GF-D8 (cell line): ENCODE measurements around the gene TUT4.
A peak's percentile ranks its signal among the peaks of the same experiment; 100 is the strongest.

Experiments used
- DNase-seq: peaks from one replicate; lab custom pipeline; 2025; lab: John Stamatoyannopoulos, UW

Gene TUT4

DNA sequence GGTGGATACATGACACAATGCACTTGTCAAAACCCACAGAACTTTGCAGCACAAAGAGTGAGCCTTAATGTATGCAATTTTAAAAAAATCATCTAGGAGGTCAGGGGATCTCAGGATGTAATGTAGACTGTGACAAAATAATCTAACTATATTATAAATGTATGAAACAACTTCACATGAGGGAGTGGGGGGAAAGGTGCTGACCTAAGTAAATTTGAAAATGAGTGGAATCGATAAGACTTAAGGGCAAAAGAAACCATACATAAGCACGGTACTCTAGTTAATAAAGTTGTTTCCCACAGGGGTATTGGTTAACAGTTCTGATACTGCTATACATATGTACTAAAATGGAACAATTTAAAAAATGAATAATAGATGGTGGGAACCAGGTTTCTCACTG lies 83.8 kb downstream of the TUT4 start:
- DNase-seq, result no peak

DNA sequence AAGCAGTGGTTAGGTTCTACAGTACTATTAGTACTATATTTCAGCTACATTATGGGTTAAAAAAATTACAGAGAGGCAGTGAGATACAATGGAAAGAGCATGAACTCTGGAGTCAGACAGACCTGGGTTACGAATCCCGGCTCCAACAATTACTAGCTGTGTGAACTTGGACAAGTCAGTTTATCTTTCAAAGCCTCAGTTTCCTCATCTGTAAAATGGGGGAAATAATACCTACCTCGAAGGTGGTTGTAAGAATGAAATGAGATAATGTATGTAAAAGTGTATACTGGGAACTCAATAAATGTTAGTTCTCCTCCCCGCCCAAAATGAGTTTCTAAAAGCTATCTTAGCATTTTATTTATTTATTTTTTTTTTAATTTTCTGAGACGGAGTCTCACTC lies 89.0 kb downstream of the TUT4 start:
- no peak for DNase-seq

DNA sequence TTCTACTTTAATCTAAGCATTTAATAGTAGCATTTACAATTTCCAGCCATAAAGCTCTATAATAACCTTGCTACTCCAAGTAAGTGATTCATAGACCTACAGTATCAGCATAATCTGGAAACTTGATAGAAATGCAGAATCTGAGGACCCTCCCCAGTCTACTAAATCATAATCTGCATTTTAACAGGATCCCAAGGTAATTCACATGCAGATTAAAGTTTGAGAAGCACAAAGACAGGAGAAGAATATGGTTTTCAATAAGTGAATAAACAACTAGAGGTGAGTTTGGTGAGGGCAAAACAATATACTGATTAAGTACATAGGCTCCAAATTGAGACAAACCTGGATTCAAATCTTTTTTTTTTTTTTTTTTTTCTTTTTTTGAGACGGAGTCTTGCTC lies 91.1 kb downstream of the TUT4 start:
- no peak for DNase-seq

DNA sequence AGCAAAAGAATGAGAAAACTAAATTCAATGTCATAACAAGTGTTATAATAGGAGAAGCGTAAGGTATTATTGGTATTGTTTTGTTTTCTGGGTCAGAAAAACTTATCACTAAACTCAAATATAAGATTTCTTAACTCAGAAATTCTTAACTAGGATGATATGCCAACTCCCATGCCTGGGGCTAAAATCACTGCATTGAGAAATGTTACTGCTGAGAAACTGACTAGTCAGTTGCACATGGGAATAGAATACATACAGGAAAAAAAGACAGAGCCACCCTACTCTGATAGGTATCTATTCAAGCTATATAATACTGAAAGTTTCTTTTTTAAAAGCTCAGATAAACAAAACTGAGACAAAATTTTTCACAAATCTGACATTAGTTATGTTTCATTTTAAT lies 92.2 kb downstream of the TUT4 start:
- DNase-seq, result no peak

DNA sequence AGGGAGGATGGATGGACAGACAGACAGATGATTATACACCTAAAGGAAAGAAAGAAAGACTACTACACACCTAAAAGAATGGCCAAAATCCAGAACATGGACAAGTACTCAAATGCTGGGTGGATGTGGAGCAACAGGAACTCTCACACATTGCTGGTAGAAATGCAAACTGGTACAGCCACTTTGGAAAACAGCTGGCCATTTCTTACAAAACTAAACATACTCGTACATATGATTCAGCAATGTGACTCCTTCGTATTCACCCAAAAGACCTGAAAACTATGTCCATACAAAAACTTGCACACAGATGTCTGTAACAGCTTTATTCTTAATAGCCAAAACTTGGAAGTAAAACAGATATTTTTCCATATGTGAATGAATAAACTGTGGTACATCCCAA lies 97.2 kb downstream of the TUT4 start:
- no peak for DNase-seq

DNA sequence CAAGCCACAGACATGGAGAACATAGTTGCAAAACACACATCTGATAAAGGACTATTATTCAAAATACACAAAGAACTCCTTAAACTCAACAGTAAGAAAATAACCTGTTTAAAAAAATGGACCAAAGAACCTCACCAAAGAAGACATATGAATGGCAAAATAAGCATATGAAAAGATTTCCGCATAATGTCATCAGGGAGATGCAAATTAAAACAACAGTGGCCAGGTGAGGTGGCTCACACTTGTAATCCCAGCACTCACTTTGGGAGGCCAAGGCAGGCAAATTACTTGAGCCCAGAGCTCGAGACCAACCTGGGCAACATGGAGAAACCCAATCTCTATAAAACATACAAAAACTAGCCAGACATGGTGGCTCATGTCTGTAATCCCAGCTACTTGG lies 98.1 kb downstream of the TUT4 start:
- DNase-seq, result no peak

DNA sequence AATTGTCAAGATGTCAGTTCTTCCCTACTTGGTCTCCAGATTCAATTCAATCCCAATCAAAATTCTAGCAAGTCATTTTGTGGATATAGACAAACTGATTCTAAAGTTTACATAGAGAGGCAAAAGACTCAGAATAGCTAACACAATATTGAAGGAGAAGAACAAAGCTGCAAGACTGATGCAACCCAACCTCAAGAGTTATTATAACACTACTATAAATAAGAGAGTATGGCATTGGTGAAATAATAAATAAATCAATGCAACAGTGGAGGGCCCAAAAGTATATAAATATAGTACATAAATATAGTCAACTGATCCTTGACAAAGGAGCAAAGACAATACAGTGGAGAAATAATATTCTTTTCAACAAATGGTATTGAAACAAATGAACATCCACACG lies 98.8 kb downstream of the TUT4 start:
- DNase-seq, result no peak

DNA sequence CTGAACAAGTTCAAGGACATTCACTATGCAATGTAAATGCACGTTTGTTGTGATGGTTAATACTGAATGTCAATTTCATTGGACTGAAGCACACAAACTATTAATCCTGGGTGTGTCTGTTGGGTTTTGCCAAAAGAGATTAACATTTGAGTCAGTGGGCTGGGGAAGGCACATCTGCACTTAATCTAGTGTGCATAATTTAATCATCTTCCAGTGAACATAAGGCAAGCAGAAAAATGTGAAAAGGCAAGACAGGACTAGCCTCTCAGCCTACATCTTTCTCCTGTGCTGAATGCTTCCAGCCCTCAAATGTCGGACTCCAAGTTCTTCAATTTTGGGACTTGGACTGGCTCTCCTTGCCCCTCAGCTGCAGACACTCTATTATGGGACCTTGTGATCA lies 108.4 kb downstream of the TUT4 start:
- no peak for DNase-seq

DNA sequence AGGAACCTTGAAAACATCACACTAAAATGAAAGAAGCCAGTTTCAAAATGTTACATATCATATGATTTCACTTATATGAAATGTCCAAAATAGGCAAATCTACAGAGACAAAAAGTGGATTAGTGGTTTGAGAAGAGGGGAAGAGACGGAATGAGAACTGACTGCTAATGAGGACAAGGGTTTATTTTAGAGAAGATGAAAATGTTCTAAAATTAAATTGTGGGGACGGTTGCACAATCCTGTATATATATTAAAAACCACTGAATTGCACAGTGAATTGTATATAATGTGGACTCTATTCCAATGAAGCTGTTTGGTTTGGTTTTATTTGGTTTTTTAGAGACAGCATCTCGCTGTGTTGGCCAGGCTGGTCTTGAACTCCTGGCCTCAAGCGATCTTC lies 112.9 kb downstream of the TUT4 start:
- DNase-seq, result no peak

DNA sequence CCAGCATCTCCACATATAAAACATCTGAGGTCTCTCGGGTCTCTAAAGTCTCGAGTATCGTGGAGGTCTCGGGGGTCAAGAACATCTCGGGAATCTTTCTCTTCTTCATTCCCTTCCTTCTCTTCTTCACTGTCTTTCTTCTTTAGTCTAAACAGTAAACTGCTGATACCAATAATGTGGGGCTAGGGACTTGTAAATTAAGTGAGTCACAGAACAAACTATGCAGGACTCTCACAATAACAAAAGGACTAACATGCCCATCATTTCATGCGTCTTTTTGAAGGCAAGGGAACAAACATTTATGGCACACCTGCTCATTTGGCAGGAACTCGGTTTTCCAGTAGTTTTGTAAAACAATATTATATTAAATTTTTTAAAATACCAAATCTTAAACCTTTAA lies 116.1 kb downstream of the TUT4 start:
- no peak for DNase-seq

DNA sequence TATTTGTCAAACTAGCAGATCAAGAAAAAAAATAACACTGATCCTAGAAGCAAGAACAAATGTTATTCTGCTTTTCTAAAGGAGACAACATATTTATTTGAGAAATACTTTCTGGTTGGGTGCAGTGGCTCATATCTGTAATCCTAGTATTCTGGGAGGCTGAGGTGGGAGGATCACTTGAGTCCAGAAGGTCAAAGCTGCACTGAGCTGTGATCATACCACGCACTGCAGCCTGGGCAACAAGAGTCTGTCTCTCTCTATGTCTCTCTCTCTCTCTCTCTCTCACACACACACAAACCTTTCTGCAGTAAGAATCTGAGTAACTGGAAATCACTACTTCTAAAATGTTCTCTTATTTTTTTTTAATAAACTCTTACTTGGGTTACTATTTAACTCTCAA lies 117.2 kb downstream of the TUT4 start:
- no peak for DNase-seq

DNA sequence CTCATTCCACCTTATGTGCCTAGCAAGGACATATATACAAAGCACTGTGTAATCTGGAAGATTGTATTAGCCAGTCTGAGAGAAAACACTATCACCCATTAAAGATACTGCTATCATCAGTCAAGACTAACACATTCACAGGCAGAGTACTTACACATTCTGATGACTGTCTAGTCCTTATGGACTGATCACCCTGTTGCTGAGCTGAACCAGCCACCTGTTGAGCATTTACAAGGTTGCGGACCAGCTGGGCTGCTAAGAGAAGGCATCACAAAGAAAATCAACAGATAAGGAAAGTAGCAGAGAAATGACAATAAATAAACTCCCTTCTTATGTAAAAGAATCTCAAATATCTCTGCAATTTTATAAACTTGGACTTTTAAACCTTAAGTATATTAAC lies 117.7 kb downstream of the TUT4 start:
- no peak for DNase-seq

DNA sequence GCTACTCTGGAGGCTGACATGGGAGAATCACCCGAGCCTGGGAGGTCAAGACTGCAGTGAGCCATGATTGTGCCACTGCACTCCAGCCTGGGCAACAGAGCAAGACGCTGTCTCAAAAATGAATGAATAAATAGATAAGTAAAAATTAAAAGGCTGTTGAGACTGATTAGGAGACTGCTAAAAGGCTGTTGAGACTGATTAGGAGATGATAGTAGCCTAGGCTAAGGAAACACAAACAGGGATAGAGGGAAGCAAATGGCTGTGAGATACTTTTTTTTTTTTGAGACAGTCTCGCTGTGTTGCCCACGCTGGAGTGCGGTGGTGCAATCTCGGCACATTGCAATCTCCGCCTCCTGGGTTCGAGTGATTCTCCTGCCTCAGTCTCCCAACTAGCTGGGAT lies 120.1 kb downstream of the TUT4 start:
- DNase-seq, result no peak

DNA sequence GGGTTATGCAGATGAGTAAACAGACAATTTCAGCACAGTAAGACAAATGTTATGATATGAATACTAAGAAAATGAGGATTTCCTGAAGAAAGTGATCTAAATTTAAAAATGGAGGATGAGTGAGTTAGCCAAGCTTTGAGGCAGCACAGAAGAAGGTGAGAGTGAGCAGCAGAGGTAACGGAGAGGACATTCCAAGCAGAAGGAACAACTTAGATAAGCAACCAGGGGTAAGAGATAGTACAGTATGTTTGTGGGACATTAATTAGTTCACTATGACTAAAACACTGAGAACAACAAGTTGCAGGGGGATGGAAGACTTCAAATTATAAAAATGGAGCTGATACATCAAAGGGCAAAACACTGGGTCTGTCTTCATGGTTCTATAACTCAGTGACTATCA lies 125.7 kb downstream of the TUT4 start:
- DNase-seq, result no peak

DNA sequence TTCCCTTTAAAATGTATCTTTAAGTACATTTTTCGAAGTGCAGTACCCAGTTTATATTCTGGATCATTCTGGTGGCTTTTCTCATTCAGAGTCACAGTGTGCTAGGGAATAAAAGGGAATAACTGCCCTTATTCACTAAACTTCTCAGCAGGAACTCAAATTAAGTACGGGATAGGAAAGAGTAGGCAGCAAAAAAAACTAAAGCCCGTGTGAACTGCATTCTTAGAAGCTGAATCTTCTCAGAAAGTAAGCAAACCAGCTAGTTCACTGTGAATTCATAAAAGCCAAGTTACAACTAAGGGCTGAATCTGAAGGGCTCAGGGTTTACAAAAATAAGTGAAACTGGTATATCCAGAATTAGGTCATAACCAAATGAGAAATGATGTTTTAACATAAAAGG lies 126.5 kb downstream of the TUT4 start:
- DNase-seq, result no peak

DNA sequence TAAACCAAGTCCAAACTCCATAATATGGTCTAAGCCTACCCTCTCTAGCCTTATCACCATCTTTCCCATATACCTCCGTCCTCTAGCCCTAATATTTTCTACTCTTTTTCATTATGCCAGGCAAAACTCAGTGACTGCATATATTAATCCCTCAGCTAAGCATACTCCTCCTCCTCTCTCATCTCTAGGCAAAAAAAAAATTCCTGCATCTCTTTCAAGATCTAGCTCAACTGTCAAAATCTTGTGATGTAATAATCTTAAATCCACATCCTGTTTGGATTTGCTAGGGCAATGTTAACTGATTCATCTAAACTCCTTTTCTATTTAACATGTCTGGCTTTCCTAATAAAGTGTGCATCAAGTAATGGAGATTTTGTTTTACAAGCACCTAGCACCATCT lies 128.1 kb downstream of the TUT4 start:
- peak; percentile 43 for DNase-seq

DNA sequence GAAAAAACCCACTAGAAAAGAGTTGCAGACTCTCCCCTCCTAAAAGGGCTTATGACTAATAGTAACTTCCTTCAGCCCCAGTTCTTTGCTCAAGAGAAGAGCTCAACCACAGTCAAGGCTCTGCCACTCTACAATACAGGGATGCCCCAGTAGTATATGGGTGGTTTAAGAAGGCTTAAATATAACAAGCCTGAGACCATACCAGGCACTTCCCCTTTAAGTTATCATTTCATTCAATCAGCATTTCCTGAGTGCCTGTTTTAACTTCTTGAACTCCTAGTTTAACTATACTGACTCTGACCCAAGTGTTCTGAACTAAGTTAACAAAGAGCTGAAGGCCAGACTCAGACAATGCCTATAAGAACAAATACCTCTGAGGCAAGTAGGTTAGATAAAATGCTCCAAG lies 128.7 kb downstream of the TUT4 start:
- peak; percentile 84 for DNase-seq

DNA sequence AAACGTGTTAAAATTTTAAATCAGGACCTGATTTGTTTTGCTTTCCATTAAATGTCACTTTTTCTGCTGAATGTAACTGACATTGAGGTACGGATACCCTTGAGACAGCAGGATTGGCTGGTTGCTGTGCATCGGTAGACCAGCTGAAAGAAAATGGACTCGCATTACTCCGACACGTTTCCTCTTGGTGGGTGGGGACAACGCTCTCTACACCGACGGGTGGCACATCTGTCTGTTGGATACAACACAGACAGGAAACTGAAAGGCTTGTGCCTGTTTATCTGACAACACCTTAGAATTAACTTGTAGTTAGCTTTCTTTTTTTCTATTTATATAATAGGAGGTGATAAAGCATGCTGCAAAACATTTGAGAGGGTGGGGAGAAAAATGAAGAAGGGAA lies 129.1 kb downstream of the TUT4 start:
- peak; percentile 14 for DNase-seq

DNA sequence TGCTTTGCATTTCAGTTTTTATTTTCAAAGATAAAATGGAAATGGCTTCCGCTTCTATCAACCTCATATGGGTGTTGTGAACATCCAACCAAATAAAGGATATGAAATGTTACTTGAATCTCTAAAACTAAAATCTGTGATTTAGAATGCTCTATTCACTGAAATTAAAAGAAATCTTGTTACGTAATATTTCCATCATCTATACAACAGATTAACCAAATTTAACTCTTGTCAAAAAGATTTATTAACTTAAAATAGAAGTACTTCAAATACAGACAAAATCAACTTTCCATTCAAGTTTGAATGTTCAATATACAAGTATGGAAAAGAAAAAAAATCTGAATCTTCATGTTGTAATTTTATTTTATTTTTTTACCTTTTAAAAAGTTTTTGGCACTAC lies 129.8 kb downstream of the TUT4 start:
- no peak for DNase-seq

DNA sequence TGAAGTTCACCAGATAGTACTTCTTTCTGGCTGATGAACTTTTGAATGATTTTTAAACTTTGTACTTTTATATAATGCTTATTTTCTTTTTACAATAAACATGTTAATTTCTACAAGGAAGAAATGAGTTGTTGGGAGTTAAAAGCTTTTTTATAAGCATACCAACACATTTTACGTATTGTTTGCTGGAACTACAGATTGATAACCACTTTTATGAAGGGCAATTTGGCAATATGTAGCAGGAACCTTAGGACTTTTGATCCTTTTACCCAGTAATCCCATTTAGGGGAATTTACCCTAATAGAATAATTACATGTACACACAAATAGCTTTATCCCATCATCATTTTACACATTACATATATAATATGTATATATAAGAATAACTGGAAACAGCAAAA lies 132.2 kb downstream of the TUT4 start:
- DNase-seq, result no peak

DNA sequence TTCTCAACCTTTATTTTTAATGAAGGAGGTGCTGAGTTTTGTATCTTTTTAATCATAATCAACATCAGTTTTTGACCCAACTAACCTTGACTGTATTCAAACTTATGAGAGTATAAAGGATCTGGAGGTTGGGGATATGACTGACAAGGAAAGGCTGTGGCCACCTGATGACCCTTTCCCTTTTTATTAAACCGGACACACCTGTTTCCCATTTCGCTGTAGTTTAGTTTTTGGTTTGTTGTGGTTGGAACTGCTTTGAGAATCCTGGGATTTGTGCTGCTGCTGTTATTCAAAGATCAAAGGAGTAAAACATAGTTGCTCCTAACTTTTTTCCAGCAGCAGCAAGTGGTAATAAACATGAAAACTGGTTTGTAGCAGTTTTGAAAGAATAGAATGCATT lies 136.1 kb downstream of the TUT4 start:
- no peak for DNase-seq

DNA sequence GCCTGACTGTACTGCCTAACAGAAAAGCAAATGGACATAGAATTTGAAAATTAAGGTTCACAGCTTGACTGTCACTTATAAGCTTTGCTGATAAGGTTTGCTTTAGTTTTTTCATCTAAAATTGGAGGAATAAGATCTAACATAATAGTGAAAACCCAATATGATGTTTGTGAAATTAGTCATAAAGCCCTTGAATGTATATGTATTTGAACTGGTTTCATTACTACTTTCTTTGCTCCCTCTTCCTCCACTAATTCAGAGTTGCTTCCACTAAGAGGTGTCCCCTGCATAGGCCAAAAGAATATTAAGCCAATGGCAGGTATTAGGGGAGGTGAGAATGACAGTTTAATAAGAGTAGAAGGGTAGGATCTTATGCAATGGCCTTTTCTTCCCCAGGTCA lies 137.9 kb downstream of the TUT4 start:
- DNase-seq, result no peak

DNA sequence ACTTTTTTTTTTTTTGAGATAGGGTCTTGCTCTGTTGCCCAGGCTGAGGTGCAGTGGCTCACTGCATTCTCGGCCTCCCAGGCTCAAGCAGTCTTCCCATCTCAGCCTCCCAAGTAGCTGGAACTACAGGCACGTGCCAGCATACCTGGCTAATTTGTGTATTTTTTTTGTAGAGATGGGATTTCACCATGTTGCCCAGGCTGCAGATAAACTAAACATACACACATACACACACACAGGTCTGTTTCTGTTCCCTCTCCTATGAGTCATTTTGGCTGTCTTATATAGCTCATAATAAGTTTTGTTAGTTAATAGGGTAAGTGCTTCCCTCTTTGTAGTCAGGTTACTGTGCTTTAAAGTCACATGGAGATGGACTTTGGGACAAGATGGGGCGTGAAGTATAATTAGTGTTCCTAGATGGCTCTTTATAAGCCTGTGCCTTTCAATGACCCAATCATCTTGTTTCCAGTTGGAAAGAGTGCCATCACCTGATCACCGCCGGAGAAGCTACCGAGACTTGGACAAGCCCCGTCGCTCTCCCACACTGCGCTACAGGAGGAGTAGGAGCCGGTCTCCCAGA lies 139.4 kb downstream of the TUT4 start:
- no peak for DNase-seq

DNA sequence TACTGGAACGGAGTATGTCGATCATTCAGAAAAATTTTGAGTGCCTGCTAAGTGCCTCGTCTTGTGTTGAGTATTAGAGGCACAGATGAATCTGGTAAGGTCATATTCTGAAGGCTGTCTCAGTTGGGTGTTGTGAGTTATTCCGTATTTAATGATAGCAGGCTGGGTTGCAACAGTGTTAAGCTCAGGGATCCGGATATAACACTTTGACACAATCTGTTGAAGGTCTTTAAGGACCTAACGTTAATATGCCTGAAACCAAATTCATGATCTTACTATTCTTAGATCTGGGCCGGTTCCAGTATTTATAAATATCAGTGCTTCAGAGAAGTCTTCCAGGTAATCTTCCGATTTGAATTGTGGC lies 147.9 kb downstream of the TUT4 start:
- DNase-seq, result no peak
